Motor neuron (in vitro differentiated cells): ENCODE data around the gene RERE. TPM values are rescaled to one million over a fixed set of nuclear protein-coding genes. Genes with fewer than 3 reads are reported as not detected.

Source experiments
- ATAC-seq, 8 experiments: fragments of 200-7000 bp; cut with Tn5 transposase; replicated peaks in 6 of 8; 2 replicates each; pipeline ENCODE4 v1.8.0; 2021; ENCODE audit warnings: mild to moderate bottlenecking in 8 of 8, moderate library complexity in 8 of 8
- H3K27ac ChIP-seq, 2 donors: fragments of 250-450 bp; sonication (Bioruptor Pico); 2 replicates each; pipeline ENCODE4 v1.9.0; 2021; ENCODE audit warnings: antibody characterized with exemption in 2 of 2, mild to moderate bottlenecking in 2 of 2, moderate library complexity in 1 of 2
- H3K4me1 ChIP-seq, 2 donors: fragments of 250-450 bp; sonication (Bioruptor Pico); replicated peaks in 1 of 2; 2 replicates each; pipeline ENCODE4 v1.6.1; 2021; ENCODE audit warnings: antibody characterized with exemption in 2 of 2, mild to moderate bottlenecking in 2 of 2, moderate library complexity in 1 of 2
- H3K4me3 ChIP-seq, 5 donors: fragments of 250-450 bp; sonication (Bioruptor Pico); 2 replicates each; pipeline ENCODE4 v1.9.0; 2021; ENCODE audit warnings: antibody characterized with exemption in 5 of 5, mild to moderate bottlenecking in 5 of 5, moderate library complexity in 4 of 5
- WGBS, 10 experiments: fragments of 450-650 bp; shearing (Covaris generic); methylation state at CpG; one replicate each; pipeline ENCODE4 v1.0.0; 2022; 5-methylcytosine and 5-hydroxymethylcytosine counted together
- in situ Hi-C, 9 experiments: fragments of 400-800 bp; cut with MboI; loops; one replicate each; pipeline ENCODE4 v1.15.0; 2021; ENCODE audit warnings: low sequenced_read_pairs in 9 of 9, low pct_unique_long_range_greater_than_20kb in 2 of 9; ENCODE audit not compliant: unreplicated experiment in 9 of 9
- total RNA-seq, 8 experiments: library from RNA; unstranded; fragments of 300-600 nt; gene quantifications; 2 replicates each; pipeline versions ENCODE4 v1.2.3 to v1.2.4, GENCODE V29; 2022

The RERE gene
- total RNA-seq, 8 experiments from 2014 or later, result 17.8 to 576 (median 111) TPM

- Histone ChIP-seq H3K27ac (no peak overlapping the region), H3K4me3 (no peak overlapping the region), H3K4me1 (peaks cover 14 to 16% of the 10 kb centered on the region in 2 donors)
- 31 to 100% (median 54%) methylated on average over 1 to 3 of the region's 3 CpGs; no CpG with 5 or more reads in 2 of the 10 experiments for WGBS, 10 experiments
- in situ Hi-C loops, result loop anchor here in 4 of 9 experiments (25.0 kb wide), 2 partner anchors 136 to 286 kb away; no protein-coding TSS in a partner anchor
- peak in 4 of 8 experiments; percentile 20 to 81 (median 46) for ATAC-seq
Measured at GRCh38 chr1:8551057-8551456, 266.4 kb downstream of the RERE start.

GRCh38 chr1:8547791-8548190, 269.6 kb downstream of the RERE start:
- Histone ChIP-seq H3K27ac (no peak overlapping the region), H3K4me1 (peaks cover 13 to 16% of the 10 kb centered on the region in 2 donors), H3K4me3 (no peak overlapping the region)
- 76 to 95% (median 90%) methylated on average over 2 to 4 of the region's 4 CpGs for WGBS, 10 experiments
- in situ Hi-C loops, result no loop called here
- no peak for ATAC-seq

DNA sequence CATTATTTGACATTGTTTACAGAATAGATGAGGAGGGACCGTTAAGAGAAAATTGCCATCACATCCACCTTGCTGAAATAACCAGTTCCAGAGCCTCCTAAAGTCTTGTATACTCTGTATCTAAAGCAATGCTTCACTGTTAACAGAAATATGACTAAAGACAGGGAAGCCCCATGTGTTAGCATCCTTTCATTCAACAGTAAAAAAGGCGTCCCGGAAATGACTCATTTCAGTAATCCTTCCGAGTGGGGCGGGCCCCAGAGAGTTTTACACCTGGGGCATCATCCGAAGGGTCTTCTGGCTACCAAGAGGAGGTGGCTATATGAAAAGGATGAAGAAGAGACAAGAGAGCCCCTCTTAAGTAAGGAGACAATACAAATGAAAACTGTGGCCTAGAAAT, 272.4 kb downstream of the RERE start:
- H3K4me1 ChIP-seq, result no peaks in the 10 kb centered on the region
- WGBS, 10 experiments, result 87 to 100% (median 94%) methylated on average over 3 to 6 of the region's 6 CpGs; no CpG with 5 or more reads in 1 of the 10 experiments
- H3K27ac ChIP-seq, result no peak overlapping the region
- in situ Hi-C loops, result no loop called here
- no peak overlapping the region for H3K4me3 ChIP-seq
- no peak for ATAC-seq

DNA sequence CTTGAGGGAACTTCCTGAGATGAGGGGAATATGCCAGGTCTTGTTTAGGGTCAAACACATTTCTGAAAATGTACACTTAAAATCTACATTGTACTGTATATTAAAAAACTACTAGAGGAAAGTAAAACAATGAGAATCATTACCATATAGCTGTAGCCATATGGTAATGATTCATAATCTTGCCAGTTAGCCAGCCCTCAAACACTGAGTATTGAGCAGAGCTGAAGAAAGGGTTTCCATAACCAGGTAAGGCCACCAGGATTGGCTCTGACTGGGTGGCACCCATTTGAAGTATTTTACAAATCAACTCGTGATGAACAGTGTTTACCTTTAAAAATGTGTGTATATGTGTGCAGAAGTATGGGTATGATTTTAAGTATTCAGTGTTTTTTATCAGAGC, 272.8 kb downstream of the RERE start:
- Histone ChIP-seq H3K4me1 (no peaks in the 10 kb centered on the region), H3K4me3 (no peak overlapping the region), H3K27ac (no peak overlapping the region)
- WGBS, 10 experiments, result 33 to 100% (median 83%) methylated on average over 1 of the region's 1 CpG; no CpG with 5 or more reads in 4 of the 10 experiments
- in situ Hi-C loops, result no loop called here
- ATAC-seq, result no peak

- in situ Hi-C loops, result no loop called here
- no peak for ATAC-seq
- no peak overlapping the region for H3K27ac ChIP-seq
- H3K4me3 ChIP-seq, result no peak overlapping the region
- H3K4me1 ChIP-seq, result no peaks in the 10 kb centered on the region
Measured at GRCh38 chr1:8543965-8544364, 273.5 kb downstream of the RERE start.

GRCh38 chr1:8541961-8542521, 275.4 kb downstream of the RERE start:
- no peak for ATAC-seq
- H3K27ac ChIP-seq, result no peak overlapping the region

DNA sequence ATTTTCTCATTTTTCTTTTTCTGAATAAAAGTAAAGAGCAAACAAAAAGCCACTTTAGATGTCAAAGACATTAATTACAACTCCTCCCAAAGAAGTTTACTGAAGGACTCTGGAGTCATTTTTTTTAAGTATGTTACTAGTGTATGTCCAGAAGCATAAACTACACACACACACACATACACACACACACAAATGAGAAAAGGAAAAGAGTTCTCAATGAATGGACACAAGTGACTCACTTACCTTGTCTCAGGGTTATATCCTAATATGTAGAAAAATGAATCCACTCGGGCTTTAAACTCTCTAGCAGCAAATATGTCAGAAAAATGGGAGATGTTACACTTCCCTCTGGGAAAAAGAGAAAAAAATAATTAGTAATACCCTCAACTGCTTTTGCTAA, 276.5 kb downstream of the RERE start:
- H3K4me1 ChIP-seq, result peaks cover 0 to 2% of the 10 kb centered on the region in 2 donors
- H3K4me3 ChIP-seq, result no peak overlapping the region
- 57 to 100% (median 83%) methylated on average over 1 of the region's 1 CpG; no CpG with 5 or more reads in 4 of the 10 experiments for WGBS, 10 experiments
- H3K27ac ChIP-seq, result no peak overlapping the region
- ATAC-seq, result no peak
- in situ Hi-C loops, result no loop called here

More at GRCh38 chr1:8541961-8542521, 275.4 kb downstream of the RERE start:
- in situ Hi-C loops, result no loop called here
- WGBS, 10 experiments, result 67 to 93% (median 88%) methylated on average over 2 to 8 of the region's 8 CpGs; no CpG with 5 or more reads in 1 of the 10 experiments
- no peak overlapping the region for H3K4me3 ChIP-seq
- no peaks in the 10 kb centered on the region for H3K4me1 ChIP-seq

DNA sequence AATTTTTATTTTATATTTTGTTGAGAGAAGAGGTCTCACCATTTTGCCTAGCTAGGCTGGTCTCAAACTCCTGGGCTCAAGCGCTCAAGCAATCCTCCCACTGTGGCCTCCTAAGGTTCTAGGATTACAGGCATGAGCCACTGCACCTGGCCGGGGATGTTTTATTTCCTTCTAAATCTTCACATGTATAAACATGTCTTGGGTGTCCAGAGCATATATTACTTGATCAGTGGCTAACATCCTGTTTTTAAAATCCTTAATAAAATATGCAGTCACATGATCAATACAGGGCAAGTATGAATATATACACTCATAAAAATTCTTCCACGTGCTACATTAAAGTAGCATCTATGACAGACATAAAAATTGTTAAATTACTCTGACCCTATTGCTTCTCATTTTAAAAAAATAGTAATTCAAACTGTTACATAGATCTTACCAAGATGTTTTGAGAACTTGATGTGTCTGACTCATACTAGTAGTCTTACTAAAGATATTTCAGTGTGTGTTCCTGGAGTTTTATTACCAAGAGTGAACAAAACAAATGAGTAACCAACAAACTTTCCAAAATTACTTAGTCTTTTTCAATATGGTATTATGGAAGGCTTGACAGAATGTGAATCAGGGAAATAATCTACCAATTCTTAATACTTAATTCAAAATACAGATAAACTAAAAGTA, 277.0 kb downstream of the RERE start:
- peak in 2 of 8 experiments; percentile 30 to 45 for ATAC-seq
- 40 to 94% (median 75%) methylated on average over 1 to 3 of the region's 3 CpGs for WGBS, 10 experiments
- in situ Hi-C loops, result no loop called here
- Histone ChIP-seq H3K4me1 (peaks cover 0 to 2% of the 10 kb centered on the region in 2 donors), H3K27ac (no peak overlapping the region), H3K4me3 (no peak overlapping the region)

- H3K4me3 ChIP-seq, result no peak overlapping the region
- H3K4me1 ChIP-seq, result peaks cover 0 to 2% of the 10 kb centered on the region in 2 donors
- H3K27ac ChIP-seq, result no peak overlapping the region
- WGBS, 10 experiments, result 80 to 100% (median 93%) methylated on average over 1 to 4 of the region's 4 CpGs; no CpG with 5 or more reads in 1 of the 10 experiments
- ATAC-seq, result no peak
- in situ Hi-C loops, result no loop called here
Measured at GRCh38 chr1:8539683-8540082, 277.8 kb downstream of the RERE start.

DNA sequence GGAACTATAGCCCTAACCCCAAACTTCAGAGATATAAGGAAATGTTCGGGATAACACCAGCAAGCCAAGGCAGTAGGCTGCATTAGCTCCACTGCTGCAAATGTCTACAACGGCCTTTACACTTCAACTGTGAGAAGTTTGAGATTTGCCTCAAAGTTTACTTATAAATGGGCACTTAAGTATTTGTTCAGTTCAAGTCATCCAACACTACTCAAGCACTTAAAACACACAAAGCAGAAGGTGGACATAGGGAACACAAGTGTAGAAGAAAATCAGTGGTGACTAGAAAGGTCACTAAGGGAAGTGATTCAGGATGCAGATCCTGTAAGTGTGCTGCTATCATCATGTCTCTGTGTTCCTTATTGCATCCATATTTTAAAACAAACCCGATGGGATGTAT, 278.9 kb downstream of the RERE start:
- Histone ChIP-seq H3K4me3 (no peak overlapping the region), H3K4me1 (peaks cover 0 to 2% of the 10 kb centered on the region in 2 donors), H3K27ac (no peak overlapping the region)
- in situ Hi-C loops, result no loop called here
- whole genome bisulfite sequencing, 10 experiments, result 20 to 100% (median 92%) methylated on average over 1 to 3 of the region's 3 CpGs; no CpG with 5 or more reads in 1 of the 10 experiments
- ATAC-seq, result no peak

DNA sequence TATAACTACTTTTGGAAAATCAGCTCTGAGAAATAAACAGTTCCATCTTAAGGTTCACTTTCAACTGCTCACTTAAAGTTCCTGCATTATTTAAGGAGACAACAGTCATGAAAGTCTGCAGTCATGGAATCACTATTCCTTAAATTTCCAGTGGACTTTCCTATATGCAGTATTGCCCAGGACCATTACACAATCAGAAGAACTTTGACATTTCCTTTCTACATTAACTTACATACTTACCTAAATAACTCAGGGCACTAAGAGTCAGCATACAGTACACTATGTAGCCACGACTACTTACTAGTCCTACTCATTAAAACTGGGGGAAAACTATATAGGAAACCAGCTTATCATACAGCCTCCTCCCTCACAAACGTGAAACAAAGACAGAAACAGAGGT, 279.4 kb downstream of the RERE start:
- peaks cover 0 to 2% of the 10 kb centered on the region in 2 donors for H3K4me1 ChIP-seq
- H3K27ac ChIP-seq, result no peak overlapping the region
- ATAC-seq, result peak in 1 of 8 experiments; percentile 51
- in situ Hi-C loops, result no loop called here
- H3K4me3 ChIP-seq, result no peak overlapping the region
- 49 to 86% (median 78%) methylated on average over 1 to 2 of the region's 2 CpGs; no CpG with 5 or more reads in 2 of the 10 experiments for WGBS, 10 experiments

GRCh38 chr1:8536515-8536914, 280.9 kb downstream of the RERE start:
- ATAC-seq, result peak in 1 of 8 experiments; percentile 64
- WGBS, 10 experiments, result 55 to 100% (median 98%) methylated on average over 1 to 2 of the region's 2 CpGs; no CpG with 5 or more reads in 2 of the 10 experiments
- peaks cover 0 to 2% of the 10 kb centered on the region in 2 donors for H3K4me1 ChIP-seq
- H3K27ac ChIP-seq, result no peak overlapping the region
- in situ Hi-C loops, result no loop called here
- no peak overlapping the region for H3K4me3 ChIP-seq

DNA sequence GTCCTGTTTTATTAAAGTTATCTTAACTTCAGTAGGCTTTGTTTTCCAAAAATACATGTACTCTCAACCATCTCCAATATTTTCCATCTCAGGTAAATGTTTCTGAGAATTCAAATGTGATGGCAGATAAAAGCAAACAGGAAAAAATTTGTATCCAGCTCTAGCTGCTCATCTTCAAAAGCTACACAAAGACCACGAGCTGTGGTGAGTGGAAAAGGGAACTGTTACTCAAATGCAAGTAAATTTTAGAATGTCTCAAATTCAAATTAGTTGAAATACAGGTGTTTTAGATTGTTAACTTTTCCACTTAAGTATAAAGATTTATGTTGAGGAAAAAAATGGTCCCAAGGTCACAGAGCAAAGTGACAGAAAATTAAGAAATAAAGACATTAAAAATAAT, 283.5 kb downstream of the RERE start:
- Histone ChIP-seq H3K4me3 (no peak overlapping the region), H3K4me1 (peaks cover 0 to 2% of the 10 kb centered on the region in 2 donors), H3K27ac (no peak overlapping the region)
- in situ Hi-C loops, result no loop called here
- WGBS, 10 experiments, result 38 to 100% (median 87%) methylated on average over 1 of the region's 1 CpG
- ATAC-seq, result no peak
